CD4-positive, CD25-positive, alpha-beta regulatory T cell (primary cell): ENCODE data around the gene WRAP73. TPM values are rescaled to one million over a fixed set of nuclear protein-coding genes. Genes with fewer than 3 reads are reported as not detected.
A peak's percentile ranks its signal among the peaks of the same experiment; 100 is the strongest.

ENCODE experiments used
- ATAC-seq, 2 donors: fragments of 150-1000 bp; cut with Tn5 transposase; one replicate each; pipeline ENCODE4 v1.10.0; 2021; ENCODE audit warnings: low read depth in 2 of 2, moderate number of reproducible peaks in 2 of 2, moderate library complexity in 1 of 2
- DNase-seq, 3 donors: peaks; one replicate each; pipeline versions ENCODE4 v3.0.0 to v3.0.0-alpha.2; 2012 to 2022; ENCODE audit warnings: mixed read lengths in 1 of 3
- H3K27ac ChIP-seq: one replicate; pipeline ENCODE4 v1.7.0; 2013; ENCODE audit warnings: mild to moderate bottlenecking, low read length; ENCODE audit not compliant: insufficient read depth, poor library complexity, severe bottlenecking
- H3K27me3 ChIP-seq: one replicate; pipeline ENCODE4 v1.7.0; 2013; ENCODE audit warnings: low read length; ENCODE audit not compliant: control insufficient read depth, insufficient read depth
- H3K36me3 ChIP-seq: one replicate; pipeline ENCODE4 v1.7.0; 2013; ENCODE audit warnings: mild to moderate bottlenecking, low read length, moderate library complexity; ENCODE audit not compliant: control insufficient read depth, insufficient read depth
- H3K4me1 ChIP-seq: 2 replicates; pipeline ENCODE4 v1.7.0; 2013; ENCODE audit warnings: mild to moderate bottlenecking, low read length; ENCODE audit not compliant: insufficient read depth, control insufficient read depth, poor library complexity, severe bottlenecking
- H3K4me3 ChIP-seq: one replicate; pipeline ENCODE4 v1.7.0; 2013; ENCODE audit warnings: low read depth, mild to moderate bottlenecking, low read length, moderate library complexity
- H3K9me3 ChIP-seq, 2 experiments: 1 replicate in 1 of 2; 2 replicates in 1 of 2; pipeline ENCODE4 v1.7.0; 2013; ENCODE audit warnings: low read length in 2 of 2, mild to moderate bottlenecking in 1 of 2, moderate library complexity in 1 of 2; ENCODE audit not compliant: control insufficient read depth in 2 of 2
- H3K27ac Mint-ChIP-seq, 3 donors: one replicate each; pipeline ENCODE4 v1.8.0; 2020 to 2022; ENCODE audit warnings: mild to moderate bottlenecking in 3 of 3, mixed read lengths in 3 of 3, moderate library complexity in 2 of 3
- H3K27me3 Mint-ChIP-seq: one replicate; pipeline ENCODE4 v1.8.0; 2022; ENCODE audit warnings: mild to moderate bottlenecking, mixed read lengths
- H3K36me3 Mint-ChIP-seq: one replicate; pipeline ENCODE4 v1.8.0; 2020; ENCODE audit warnings: mixed read lengths
- H3K4me1 Mint-ChIP-seq, 4 donors: one replicate each; pipeline ENCODE4 v1.8.0; 2020 to 2022; ENCODE audit warnings: mixed read lengths in 4 of 4, mild to moderate bottlenecking in 1 of 4
- H3K4me3 Mint-ChIP-seq, 4 donors: one replicate each; pipeline ENCODE4 v1.8.0; 2020 to 2022; ENCODE audit warnings: mild to moderate bottlenecking in 4 of 4, mixed read lengths in 4 of 4, moderate library complexity in 3 of 4
- H3K9me3 Mint-ChIP-seq, 7 donors: one replicate each; pipeline ENCODE4 v1.8.0; 2020 to 2022; ENCODE audit warnings: mixed read lengths in 7 of 7, mild to moderate bottlenecking in 3 of 7, moderate library complexity in 2 of 7
- polyA plus RNA-seq, 4 donors: library from polyadenylated mRNA; unstranded; fragments of 300-500 nt; fragmentation: Illumina TruSeq; gene quantifications; one replicate each; pipeline ENCODE4 v1.2.3, GENCODE V29; 2021
- total RNA-seq: library from RNA; stranded (reverse); gene quantifications from one replicate; pipeline ENCODE4 v1.2.3, GENCODE V29; 2022

WRAP73 gene
- total and polyA plus RNA-seq, 5 donors from 2014 or later = 27.9 to 37.1 (median 36.4) TPM

GRCh38 chr1:3642919-3643675 lies 6.8 kb downstream of the WRAP73 start:
- no peak overlapping the region for H3K4me3 Mint-ChIP-seq
- ATAC-seq (no peak), DNase-seq (no peak)
- H3K4me3 ChIP-seq = no peak overlapping the region
- H3K4me1 ChIP-seq = no peaks in the 10 kb centered on the region
- no peaks in the 10 kb centered on the region for H3K9me3 ChIP-seq
- peaks cover 39% of the 10 kb centered on the region for H3K36me3 Mint-ChIP-seq
- peaks cover 0 to 9% (median 7%) of the 10 kb centered on the region in 4 donors for H3K4me1 Mint-ChIP-seq
- H3K27me3 ChIP-seq = no peaks in the 10 kb centered on the region
- H3K27me3 Mint-ChIP-seq = no peaks in the 10 kb centered on the region
- H3K27ac Mint-ChIP-seq = no peak overlapping the region
- H3K27ac ChIP-seq = no peak overlapping the region
- peaks cover 51% of the 10 kb centered on the region for H3K36me3 ChIP-seq
- no peaks in the 10 kb centered on the region for H3K9me3 Mint-ChIP-seq

- Mint-ChIP-seq H3K4me1 (peaks cover 0 to 2% (median 0%) of the 10 kb centered on the region in 4 donors), H3K27me3 (no peaks in the 10 kb centered on the region), H3K4me3 (peak overlapping the region in 1 of 4 donors; percentile 29), H3K36me3 (peaks cover 47% of the 10 kb centered on the region), H3K27ac (no peak overlapping the region), H3K9me3 (no peaks in the 10 kb centered on the region)
- Histone ChIP-seq H3K27ac (no peak overlapping the region), H3K9me3 (no peaks in the 10 kb centered on the region), H3K27me3 (no peaks in the 10 kb centered on the region), H3K4me1 (no peaks in the 10 kb centered on the region), H3K36me3 (peaks cover 55% of the 10 kb centered on the region), H3K4me3 (no peak overlapping the region)
- DNase-seq = no peak
- no peak for ATAC-seq
Measured at GRCh38 chr1:3641816-3642215, 8.1 kb downstream of the WRAP73 start.

GRCh38 chr1:3641046-3641760 lies 8.7 kb downstream of the WRAP73 start:
- no peak overlapping the region for H3K27ac ChIP-seq
- DNase-seq = no peak
- peaks cover 0 to 2% (median 0%) of the 10 kb centered on the region in 4 donors for H3K4me1 Mint-ChIP-seq
- H3K36me3 Mint-ChIP-seq = peaks cover 52% of the 10 kb centered on the region
- H3K27me3 ChIP-seq = no peaks in the 10 kb centered on the region
- H3K27ac Mint-ChIP-seq = peak overlapping the region in 1 of 3 donors; percentile 26
- no peaks in the 10 kb centered on the region for H3K27me3 Mint-ChIP-seq
- H3K9me3 ChIP-seq = no peaks in the 10 kb centered on the region
- no peaks in the 10 kb centered on the region for H3K4me1 ChIP-seq
- peaks cover 55% of the 10 kb centered on the region for H3K36me3 ChIP-seq
- no peaks in the 10 kb centered on the region for H3K9me3 Mint-ChIP-seq
- ATAC-seq = no peak
- H3K4me3 ChIP-seq = no peak overlapping the region
- peak overlapping the region in 1 of 4 donors; percentile 29 for H3K4me3 Mint-ChIP-seq

GRCh38 chr1:3640121-3640837 lies 9.6 kb downstream of the WRAP73 start:
- H3K36me3 Mint-ChIP-seq = peaks cover 47% of the 10 kb centered on the region
- H3K9me3 Mint-ChIP-seq = no peaks in the 10 kb centered on the region
- peaks cover 53% of the 10 kb centered on the region for H3K36me3 ChIP-seq
- no peaks in the 10 kb centered on the region for H3K4me1 ChIP-seq
- no peaks in the 10 kb centered on the region for H3K27me3 ChIP-seq
- H3K27ac Mint-ChIP-seq = no peak overlapping the region
- H3K27ac ChIP-seq = no peak overlapping the region
- H3K27me3 Mint-ChIP-seq = no peaks in the 10 kb centered on the region
- no peaks in the 10 kb centered on the region for H3K9me3 ChIP-seq
- ATAC-seq (no peak), DNase-seq (no peak)
- no peak overlapping the region for H3K4me3 Mint-ChIP-seq
- H3K4me3 ChIP-seq = no peak overlapping the region
- H3K4me1 Mint-ChIP-seq = peaks cover 0 to 2% (median 0%) of the 10 kb centered on the region in 4 donors

- Mint-ChIP-seq H3K4me3 (no peak overlapping the region), H3K9me3 (no peaks in the 10 kb centered on the region), H3K27ac (no peak overlapping the region), H3K27me3 (no peaks in the 10 kb centered on the region), H3K36me3 (peaks cover 40% of the 10 kb centered on the region), H3K4me1 (peaks cover 0 to 2% (median 0%) of the 10 kb centered on the region in 4 donors)
- Histone ChIP-seq H3K27ac (no peak overlapping the region), H3K4me1 (no peaks in the 10 kb centered on the region), H3K9me3 (no peaks in the 10 kb centered on the region), H3K4me3 (no peak overlapping the region), H3K27me3 (no peaks in the 10 kb centered on the region), H3K36me3 (peaks cover 54% of the 10 kb centered on the region)
- ATAC-seq (no peak), DNase-seq (no peak)
Measured at GRCh38 chr1:3639397-3639911, 10.4 kb downstream of the WRAP73 start.

DNA sequence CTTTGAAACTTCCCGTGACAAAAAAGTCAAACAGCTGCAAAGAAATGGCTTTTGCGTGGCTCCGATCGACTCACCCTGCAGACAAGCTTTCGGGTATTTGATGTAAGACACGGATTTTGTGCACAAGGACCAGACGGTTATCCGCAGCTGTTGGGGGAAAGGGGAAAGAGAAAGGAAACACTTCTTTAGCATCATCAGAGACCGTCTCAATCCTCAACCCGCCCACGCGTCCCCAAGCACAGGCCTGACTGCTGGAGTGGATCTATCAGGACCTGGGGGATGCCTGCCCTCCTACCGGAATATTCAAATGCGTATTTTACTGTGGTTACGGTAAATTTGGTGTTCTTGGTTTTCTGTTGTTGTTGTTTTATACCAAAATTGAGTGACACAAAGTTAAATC lies 11.2 kb downstream of the WRAP73 start:
- Mint-ChIP-seq H3K4me3 (no peak overlapping the region), H3K36me3 (peaks cover 39% of the 10 kb centered on the region), H3K27me3 (no peaks in the 10 kb centered on the region), H3K27ac (no peak overlapping the region), H3K4me1 (peaks cover 0 to 2% (median 0%) of the 10 kb centered on the region in 4 donors), H3K9me3 (no peaks in the 10 kb centered on the region)
- Histone ChIP-seq H3K4me1 (no peaks in the 10 kb centered on the region), H3K27me3 (no peaks in the 10 kb centered on the region), H3K4me3 (no peak overlapping the region), H3K27ac (no peak overlapping the region), H3K36me3 (peaks cover 58% of the 10 kb centered on the region), H3K9me3 (no peaks in the 10 kb centered on the region)
- ATAC-seq = no peak
- DNase-seq = no peak

DNA sequence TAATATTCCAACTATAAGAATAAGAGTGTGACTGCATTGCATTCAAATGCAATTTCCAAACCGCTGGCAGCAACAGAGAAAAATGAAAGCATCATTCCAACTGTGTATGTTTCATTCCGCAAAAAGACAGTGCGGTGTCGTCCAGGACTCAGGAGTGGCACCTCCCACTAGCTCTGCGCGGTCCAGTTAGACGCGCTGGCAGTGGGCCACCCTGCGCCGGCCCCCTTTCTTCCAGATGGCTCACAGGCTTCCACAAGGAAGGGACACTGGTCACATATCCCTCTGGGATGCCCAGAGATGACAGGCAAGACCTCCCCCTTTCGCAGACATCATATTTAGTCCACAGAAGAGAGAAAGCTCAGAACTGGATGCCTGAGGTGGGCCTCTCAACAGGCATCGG lies 11.9 kb downstream of the WRAP73 start:
- DNase-seq = no peak
- peaks cover 38% of the 10 kb centered on the region for H3K36me3 Mint-ChIP-seq
- no peaks in the 10 kb centered on the region for H3K9me3 Mint-ChIP-seq
- no peaks in the 10 kb centered on the region for H3K27me3 ChIP-seq
- H3K36me3 ChIP-seq = peaks cover 57% of the 10 kb centered on the region
- no peak overlapping the region for H3K27ac ChIP-seq
- H3K4me1 ChIP-seq = no peaks in the 10 kb centered on the region
- no peaks in the 10 kb centered on the region for H3K27me3 Mint-ChIP-seq
- H3K4me3 ChIP-seq = no peak overlapping the region
- H3K9me3 ChIP-seq = no peaks in the 10 kb centered on the region
- H3K4me1 Mint-ChIP-seq = peaks cover 0 to 2% (median 0%) of the 10 kb centered on the region in 4 donors
- ATAC-seq = no peak
- H3K4me3 Mint-ChIP-seq = no peak overlapping the region
- no peak overlapping the region for H3K27ac Mint-ChIP-seq
